ENCODE measurements around the gene EVC2.

EVC2 gene

DNA sequence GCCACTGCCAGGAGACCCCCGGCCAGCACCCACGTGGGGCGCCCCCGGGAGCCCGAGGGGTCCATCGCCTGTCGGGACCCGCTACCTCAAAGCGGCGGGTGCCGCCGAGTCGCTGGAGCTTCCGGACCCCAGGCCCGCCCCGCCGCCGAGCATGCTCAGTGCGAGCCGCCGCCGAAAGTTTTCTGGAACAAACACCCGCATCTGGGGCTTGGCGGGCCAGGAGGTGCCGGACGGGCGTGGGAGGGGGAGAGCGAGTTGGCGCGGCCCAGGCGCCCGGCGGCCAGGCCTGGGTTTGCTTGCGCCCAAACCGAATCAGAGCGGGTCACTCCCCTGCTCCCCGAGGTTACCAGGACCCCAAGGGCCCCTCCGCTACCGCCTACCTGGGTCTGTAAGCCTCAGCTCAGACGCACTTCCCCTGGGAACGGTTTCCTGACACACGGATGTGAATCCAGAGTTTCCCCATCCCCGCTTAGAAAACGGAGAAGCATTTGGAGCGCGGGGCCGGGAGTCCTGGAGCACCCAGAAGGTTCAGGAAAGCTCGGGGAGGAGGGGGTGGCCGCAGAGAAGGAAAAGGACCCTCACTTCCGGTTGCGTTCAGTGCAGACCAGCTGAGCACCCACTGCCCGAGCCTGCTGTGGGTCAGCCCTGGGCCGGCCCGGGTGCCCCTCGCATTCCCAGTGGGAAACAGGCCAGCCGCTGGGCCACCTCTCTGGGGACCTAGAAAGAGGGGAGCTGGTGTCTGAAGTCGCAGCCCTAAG, at the start of gene EVC2:
TSS of gene EVC2 (minus strand) at position 111 of the 758 bp plus-strand sequence. CDS start at position 65, 46 bp downstream.
- no peak for DNase-seq

- DNase-seq, result no peak
These were observed 49.6 kb upstream of the EVC2 start for GRCh38 chr4:5757954-5758353.

DNA sequence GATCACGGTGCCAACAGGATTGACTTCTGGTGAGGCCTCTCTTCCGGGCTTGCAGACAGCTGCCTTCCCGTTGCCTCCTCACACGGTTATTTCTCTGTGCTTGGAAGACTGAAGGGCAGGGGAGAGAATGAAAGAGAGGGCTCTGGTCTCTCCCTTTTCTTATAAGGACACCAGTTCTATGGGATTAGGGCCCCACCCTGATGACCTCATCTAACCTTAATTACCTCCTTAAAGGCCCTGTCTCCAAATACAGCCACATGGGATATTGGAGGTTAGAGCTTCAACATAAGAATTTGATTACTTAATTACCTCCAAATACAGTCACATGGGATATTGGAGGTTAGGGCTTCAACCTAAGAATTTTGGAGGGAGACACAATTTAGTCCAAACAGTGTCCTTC, 49.2 kb upstream of the EVC2 start:
- DNase-seq, result no peak

DNA sequence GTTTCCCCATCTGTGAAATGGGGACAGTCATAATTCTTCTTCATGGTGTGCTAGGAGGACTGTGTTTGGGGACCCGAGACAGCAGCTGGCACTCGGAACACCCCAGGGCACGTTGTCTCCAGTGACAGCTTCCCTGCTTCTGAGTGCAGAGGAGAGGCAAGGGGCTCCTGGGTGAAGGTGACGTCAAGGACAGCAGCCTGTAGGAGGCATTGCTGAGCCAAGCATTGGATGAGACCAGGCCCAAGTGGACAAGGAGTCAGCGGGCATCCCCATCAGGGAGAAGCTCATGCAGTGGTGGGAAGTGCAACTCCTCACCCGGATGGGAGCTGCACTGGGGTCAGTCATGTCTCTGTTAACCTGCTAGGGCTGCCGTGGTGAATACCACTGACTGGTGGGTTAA, 48.7 kb upstream of the EVC2 start:
- DNase-seq, result no peak

DNA sequence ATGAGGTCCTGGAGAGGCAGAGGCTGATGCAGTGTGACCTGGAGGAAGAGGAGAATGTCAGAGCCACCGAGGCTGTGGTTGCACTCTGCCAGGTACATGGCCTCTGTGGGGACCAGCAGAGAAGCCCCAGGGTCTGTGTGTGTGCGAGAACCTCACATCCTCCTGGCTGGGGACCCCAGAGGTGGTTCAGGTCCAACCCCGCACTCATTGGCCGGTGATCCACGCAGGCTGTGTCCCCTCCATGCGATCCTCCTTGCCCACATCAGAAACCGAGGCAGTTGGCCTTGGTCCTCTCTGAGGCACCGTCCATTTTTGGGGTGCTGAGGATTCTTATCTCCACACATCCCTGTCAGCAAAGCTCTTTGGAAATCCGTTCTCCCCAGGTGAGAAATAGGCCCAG, 47.9 kb upstream of the EVC2 start:
- DNase-seq, result no peak

DNA sequence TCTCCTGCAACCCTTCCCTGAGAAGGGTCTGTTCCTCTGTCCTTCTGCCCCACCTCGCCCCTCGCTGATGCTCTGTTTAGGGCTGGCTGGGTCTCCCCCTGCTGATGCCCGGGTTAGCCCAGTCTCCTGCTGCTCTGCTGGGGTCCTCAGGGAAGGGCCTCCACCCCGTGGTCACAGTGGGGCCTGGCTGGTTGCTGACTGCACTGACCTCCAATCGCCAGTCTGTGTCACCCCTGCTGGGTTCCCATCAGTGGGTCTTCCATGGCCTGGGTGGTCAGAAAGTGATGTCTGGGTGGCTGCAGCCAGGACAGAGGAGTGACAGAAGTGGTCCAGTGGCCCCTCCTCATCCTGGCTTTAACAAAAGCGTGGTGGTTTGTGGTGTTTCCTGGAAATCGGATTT, 47.3 kb upstream of the EVC2 start:
- DNase-seq, result no peak

DNA sequence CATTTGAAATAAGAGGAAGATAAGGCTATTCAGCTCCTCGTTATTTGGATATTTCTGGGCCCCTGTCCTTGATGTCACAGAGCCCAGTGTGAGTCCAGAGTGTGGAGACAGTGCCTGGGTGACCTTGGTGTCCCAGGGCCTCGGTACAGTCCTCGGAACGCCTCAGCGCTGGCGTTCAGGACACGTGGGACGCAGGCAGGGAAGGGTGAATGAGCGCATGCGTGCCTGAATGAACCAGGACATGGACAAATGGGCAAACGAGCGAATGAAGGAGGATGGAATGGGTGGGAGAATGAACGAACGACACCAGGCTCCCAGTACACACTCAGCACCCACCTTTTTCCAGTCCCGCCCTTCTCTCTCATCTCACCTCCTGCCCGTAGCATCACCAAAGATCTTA, 46.8 kb upstream of the EVC2 start:
- no peak for DNase-seq

DNA sequence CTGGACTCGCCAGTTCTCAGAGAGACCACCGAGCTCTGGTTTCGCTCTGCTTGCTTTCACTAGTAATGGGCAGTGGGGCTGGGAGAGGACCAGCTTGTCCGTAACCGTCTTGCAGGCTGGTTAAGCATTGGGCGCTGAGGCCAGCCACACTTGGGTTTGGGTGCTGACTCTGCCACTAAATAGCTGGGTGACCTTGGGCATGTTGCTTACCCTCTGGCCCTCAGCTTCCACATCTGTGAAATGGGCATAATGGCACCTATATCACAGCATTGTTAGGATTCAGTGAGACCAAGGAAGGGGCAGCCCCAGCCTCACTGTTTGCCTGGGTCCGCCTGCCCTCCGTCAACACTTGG, 46.1 kb upstream of the EVC2 start:
- no peak for DNase-seq

DNA sequence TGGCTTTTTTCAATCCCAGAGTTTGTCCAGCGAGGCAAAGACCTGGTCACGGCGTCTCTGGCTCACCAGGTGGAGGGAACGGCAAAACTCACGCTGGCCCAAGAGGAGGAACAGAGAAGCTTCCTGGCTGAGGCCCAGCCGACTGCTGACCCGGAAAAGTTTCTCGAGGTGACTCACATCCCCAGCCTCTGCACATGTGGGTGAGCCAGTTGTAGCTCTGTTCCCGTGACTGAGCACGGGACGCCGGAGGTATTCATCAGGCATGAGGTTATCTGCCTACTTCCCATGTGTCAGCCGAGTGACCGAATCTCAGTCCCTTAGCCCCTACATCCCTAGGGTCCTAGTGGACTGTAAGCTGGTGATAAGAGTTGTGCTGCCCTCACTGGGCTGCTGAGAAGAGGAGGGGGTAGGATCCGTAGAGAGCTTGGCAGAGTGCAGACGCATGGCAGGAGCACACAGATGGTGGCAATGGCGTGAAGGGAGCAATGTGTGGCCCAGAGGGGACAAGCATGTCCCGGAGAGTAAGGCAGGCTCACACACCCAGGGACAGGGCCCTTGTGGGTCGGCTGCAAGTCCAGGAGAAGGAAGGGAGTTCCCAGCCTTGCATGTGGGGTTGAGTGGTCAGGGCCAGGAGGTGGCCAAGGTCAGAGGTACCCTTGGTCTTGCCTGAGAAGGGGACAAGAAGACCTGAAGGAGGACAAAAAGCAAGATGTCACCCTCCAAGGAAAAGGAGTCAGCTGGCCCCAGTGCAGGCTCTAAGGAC, 45.6 kb upstream of the EVC2 start:
- DNase-seq, result no peak

DNA sequence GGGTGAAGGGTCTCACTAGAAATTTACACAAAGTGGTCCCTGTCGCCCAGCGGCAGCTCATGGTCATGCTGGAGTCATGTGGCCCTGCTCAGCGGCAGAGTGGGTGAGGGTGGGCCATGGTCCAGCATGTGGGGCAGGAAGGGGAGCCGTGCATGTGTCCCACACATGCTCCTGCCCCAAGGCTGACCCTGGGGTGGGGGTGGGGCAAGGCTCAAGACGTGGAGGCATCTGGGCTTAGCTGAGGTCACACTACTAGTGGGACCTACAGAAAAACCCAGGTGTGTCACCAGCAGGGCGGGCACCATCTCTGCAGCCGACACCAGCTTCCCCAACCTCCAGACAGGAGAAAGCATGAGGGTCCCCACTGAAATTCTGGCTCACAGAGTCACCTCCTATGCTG, 45.0 kb upstream of the EVC2 start:
- DNase-seq, result no peak

- no peak for DNase-seq
These were observed 44.2 kb upstream of the EVC2 start for GRCh38 chr4:5752376-5753184.

DNA sequence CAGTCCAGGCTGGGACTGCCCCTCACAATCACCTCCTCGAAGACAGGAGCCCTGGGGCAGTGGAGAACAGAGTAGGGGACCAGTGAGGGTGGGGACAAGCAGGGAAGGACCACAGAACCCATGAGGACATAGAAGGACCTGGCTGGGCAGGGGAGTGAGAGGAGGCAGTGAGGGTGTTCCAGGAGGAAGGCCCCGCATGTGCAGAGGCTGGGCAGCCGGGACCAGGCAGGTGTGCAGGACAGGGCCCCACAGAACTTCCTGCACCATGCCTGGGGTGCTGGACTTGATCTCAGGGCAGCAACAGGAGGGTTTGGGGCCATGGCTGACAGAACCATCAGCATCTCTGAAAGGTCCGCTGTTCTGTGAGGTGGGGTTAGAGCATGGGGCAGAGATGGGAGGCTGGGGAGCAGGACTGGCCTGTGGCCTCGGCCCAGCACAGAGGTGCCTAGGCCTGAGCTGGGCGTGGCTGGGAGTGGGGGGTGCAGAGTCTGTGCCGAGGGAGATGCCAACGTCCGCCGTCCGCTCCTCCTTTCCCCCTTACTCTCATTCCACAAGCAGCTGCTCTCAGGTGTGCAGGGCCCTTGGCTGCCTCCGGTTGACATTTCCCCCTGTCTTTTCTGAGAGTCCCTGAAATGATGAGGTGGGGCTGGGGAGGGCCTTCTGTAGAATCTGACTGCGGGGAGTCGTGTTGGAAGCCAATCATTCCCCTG, 43.5 kb upstream of the EVC2 start:
- DNase-seq, result no peak

DNA sequence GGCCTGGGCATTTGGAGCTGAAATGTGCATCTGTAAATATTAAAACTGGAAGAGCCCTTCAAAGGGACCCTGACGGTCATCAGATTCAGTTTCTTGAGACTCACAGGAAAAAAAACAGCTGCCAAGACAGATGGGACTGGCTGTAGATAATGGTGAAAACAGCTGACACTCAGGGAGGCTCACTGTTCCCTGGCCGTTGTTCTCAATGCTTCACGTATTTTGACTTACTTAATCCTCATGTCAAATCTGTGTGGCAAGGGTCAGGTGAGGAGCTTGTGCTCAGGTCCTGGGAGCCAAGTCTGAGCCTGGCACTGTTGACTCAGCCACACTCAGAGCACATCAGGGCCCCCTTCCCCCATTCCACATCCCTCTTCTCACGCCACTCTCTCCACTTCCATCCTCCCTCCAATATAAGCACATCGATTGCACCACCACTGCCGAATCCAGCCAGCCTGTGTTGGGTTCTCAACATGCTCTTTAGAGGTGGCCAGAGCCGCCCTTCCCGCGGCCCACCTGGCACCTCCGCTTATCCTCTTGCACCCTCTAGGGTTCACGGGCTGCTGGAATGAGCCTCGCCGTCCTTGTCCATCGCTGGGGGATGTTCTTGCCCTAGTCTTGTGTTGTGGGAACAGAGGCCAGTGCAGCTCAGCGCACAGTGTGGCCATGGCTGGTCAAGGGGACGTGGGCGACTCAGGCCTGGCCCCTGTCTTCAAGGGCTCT, 42.7 kb upstream of the EVC2 start:
- no peak for DNase-seq

DNA sequence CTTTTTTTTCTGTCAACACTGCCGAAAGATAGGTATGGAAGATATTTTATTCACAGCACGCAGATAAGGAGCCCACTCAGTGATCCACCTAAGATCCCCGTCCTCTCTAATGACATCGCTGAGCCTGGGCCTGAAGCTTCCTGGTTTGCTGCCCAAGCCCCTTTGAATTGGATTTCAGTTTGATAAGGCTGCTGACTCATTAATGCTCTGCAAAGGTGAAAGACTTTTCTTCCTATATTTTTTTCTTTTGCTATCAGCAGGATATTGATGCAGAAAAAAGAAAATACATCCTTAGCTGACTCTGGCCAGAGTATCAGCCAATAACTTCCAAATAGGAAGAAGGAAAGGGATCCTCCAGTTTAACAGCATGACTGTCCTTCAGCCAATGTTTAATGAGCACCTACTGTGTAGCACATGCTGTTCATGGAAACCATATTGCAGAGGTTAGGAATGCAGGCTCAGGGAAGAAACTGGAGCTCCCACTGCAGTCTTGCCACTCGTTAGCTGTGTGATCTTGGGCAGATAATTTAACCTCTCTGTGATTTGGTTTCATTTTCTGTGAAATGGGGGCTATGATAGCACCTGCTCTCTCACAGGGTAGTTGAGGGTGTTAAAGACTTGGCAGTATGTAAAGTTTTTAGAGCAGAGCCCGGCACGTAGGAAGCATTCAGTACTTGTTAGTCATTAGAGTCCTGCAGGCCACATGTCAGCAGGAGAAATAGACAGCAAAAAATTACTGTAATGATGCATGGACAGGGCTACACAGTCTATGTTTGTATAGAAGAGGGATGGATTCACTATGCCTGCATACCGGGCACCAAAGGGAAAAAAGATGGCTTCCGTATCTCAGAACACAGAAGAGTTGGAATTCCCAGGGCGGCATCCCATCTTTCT, 41.9 kb upstream of the EVC2 start:
- DNase-seq, result no peak

DNA sequence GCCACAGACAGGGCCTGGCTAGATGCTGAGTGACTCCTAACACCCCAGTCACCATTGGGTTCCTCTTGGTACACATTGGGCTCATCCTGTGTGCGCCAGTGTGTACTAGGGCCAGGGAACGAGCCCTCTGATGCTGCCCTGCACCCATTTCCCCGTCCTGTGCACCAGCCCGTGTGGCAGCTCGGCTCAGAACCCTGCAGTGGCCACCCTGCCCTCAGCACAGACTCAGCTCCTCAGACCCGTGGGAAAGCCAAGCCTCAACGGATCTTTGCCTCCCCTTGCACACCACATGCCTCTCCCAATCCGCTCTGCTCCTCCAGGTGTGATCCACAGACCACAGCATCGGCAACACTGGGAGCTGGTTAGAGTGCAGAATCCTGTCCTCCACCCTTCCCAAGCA, 41.2 kb upstream of the EVC2 start:
- no peak for DNase-seq

- no peak for DNase-seq
These were observed 39.5 kb upstream of the EVC2 start for GRCh38 chr4:5747738-5748375.

- no peak for DNase-seq
These were observed 38.7 kb upstream of the EVC2 start for GRCh38 chr4:5746829-5747737.

- no peak for DNase-seq
These were observed 37.9 kb upstream of the EVC2 start for GRCh38 chr4:5746250-5746649.

- DNase-seq, result no peak
These were observed 34.6 kb upstream of the EVC2 start for GRCh38 chr4:5742968-5743367.

DNA sequence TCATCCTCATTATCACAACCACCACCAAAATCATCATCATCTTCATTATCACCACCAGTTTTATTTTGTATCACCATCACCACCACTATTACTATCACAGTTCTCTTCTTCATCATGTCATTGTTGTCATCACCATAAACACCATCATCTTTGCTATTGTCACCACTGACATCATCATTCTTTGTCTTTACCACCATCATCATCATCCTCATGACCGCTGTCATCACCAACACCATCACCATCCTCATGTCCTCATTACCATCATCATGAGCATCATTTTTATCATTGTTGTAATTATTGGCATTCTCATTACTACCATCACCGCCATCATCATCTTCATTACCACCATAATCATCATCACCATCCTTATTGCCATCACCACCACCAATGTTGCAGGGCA, 34.0 kb upstream of the EVC2 start:
- no peak for DNase-seq

All from DMS79 (cell line).